ENCODE data around the gene TIRAP. TPM values are rescaled to one million over a fixed set of nuclear protein-coding genes. Genes with fewer than 3 reads are reported as not detected.

The TIRAP gene
- total and polyA plus RNA-seq, 9 of the 15 experiments (the other 6 are each of a cell fraction or from before 2014, with no cell fraction given) = 0.60 to 8.7 (median 3.7) TPM

- TF ChIP-seq ZNF668 (CRISPR knock-in tag; IDR thresholded peaks at IDR 0.05) = no peak
- TF ChIP-seq ZNF407 (IDR thresholded peaks at IDR 0.05; ENCODE audit: low read depth) = no peak
- no peak for TF ChIP-seq FOXP4 (CRISPR knock-in tag; IDR thresholded peaks at IDR 0.05; ENCODE audit: borderline replicate concordance)
- no peak for TF ChIP-seq MBD2 (IDR thresholded peaks at IDR 0.05; ENCODE audit: borderline replicate concordance, low read depth)
- peak; percentile 25; the same call in 1 of the 2 replicates for TF ChIP-seq L3MBTL2 (IDR thresholded peaks at IDR 0.05)
- no peak for TF ChIP-seq DEAF1 (CRISPR knock-in tag; IDR thresholded peaks at IDR 0.05)
- TF ChIP-seq ZNF395 (CRISPR knock-in tag; IDR thresholded peaks at IDR 0.05) = no peak; the same call in 1 of the 2 replicates
- TF ChIP-seq ZNF354B (CRISPR knock-in tag; IDR thresholded peaks at IDR 0.05) = no peak
- peak; percentile 25; the same call in 1 of the 2 replicates for TF ChIP-seq SUPT5H (IDR thresholded peaks at IDR 0.05)
- TF ChIP-seq SIN3B (IDR thresholded peaks at IDR 0.05; ENCODE audit: low read depth) = peak; percentile 49; the same call in 1 of the 2 replicates
- TF ChIP-seq GABPA (tag; conservative IDR thresholded peaks at IDR 0.05; ENCODE audit: low read depth) = peak; percentile 83
- TF ChIP-seq SMC3 (conservative IDR thresholded peaks at IDR 0.05; ENCODE audit: insufficient read depth, low read depth, low read length) = no peak
- TF ChIP-seq YBX1 (IDR thresholded peaks at IDR 0.05) = no peak
- no peak for TF ChIP-seq COPS2 (conservative IDR thresholded peaks at IDR 0.05)
Measured at GRCh38 chr11:126282736-126283591, at the start of gene TIRAP (continued).

All from K562 (cell line).